GM19193 (cell line): ENCODE measurements around the gene RDH8.

Experiments
- POLR2A ChIP-seq: IDR thresholded peaks from 4 replicates; pipeline ENCODE4 v1.6.1; 2011; ENCODE audit not compliant: insufficient read depth, insufficient read length; ENCODE audit errors: extremely low read depth

Gene RDH8

GRCh38 chr19:10013834-10014618, 743 bp downstream of the RDH8 start:
- TF ChIP-seq POLR2A = no peak

GRCh38 chr19:10018263-10018662, 5.0 kb downstream of the RDH8 start:
- TF ChIP-seq POLR2A = no peak

- TF ChIP-seq POLR2A = no peak
These were observed 5.5 kb downstream of the RDH8 start for GRCh38 chr19:10018786-10019185.

- no peak for TF ChIP-seq POLR2A
These were observed 6.0 kb downstream of the RDH8 start for GRCh38 chr19:10019246-10019645.

- TF ChIP-seq POLR2A = no peak
These were observed 7.6 kb downstream of the RDH8 start for GRCh38 chr19:10020851-10021250.

- TF ChIP-seq POLR2A = no peak
These were observed 8.2 kb downstream of the RDH8 start for GRCh38 chr19:10021446-10021845.

- TF ChIP-seq POLR2A = no peak
These were observed 8.6 kb downstream of the RDH8 start for GRCh38 chr19:10021863-10022262.

GRCh38 chr19:10026744-10027143, 13.5 kb downstream of the RDH8 start:
- no peak for TF ChIP-seq POLR2A

GRCh38 chr19:10027158-10027997, 14.1 kb downstream of the RDH8 start:
- TF ChIP-seq POLR2A = no peak

GRCh38 chr19:10033614-10034013, 20.3 kb downstream of the RDH8 start:
- TF ChIP-seq POLR2A = no peak

- no peak for TF ChIP-seq POLR2A
These were observed 23.4 kb downstream of the RDH8 start for GRCh38 chr19:10036601-10037071.

- no peak for TF ChIP-seq POLR2A
These were observed 24.1 kb downstream of the RDH8 start for GRCh38 chr19:10037367-10037766.

- TF ChIP-seq POLR2A = no peak
These were observed 24.5 kb downstream of the RDH8 start for GRCh38 chr19:10037809-10038208.

GRCh38 chr19:10043286-10043927, 30.1 kb downstream of the RDH8 start:
- no peak for TF ChIP-seq POLR2A

GRCh38 chr19:10044390-10044789, 31.1 kb downstream of the RDH8 start:
- no peak for TF ChIP-seq POLR2A
